Fibroblast of peridontal ligament (primary cell): ENCODE data around the gene NEURL1B.

ENCODE experiments used
- DNase-seq: peaks from one replicate; pipeline ENCODE4 v3.0.0-alpha.2; 2010; ENCODE audit errors: extremely low read depth

The NEURL1B gene

DNA sequence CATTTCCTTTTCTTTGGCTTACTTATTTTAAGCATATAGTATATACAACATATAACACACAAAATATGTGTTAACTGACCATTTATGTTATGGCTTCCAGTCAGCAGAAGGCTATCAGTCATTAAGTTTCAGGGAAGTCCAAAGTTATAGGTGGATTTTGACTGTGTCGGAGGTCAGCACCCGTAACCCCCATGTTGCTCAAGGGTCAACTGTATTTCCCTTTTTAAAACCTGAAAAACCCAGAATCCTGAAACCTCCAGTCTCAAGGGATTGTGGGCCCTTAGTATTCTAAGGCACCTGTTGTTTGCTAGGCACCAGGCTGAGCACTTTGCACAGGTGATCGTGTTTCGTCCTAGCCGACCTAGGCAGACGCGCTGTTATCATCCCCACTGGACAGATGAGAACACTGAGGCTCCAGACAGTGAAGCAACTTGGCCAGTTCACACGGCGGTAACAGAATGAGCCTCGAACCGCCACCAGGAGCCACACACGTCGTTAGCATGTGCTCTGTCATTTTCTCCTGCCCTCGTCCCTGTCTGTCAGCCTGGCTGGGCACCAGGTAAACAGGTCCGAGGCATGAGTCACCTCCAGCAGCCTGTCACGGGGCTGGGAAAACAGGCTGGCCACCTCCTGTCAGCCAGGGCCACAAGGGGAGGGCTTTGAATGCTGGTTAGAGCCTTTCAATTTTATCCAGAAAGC lies 90.1 kb downstream of the NEURL1B start:
- DNase-seq = no peak

DNA sequence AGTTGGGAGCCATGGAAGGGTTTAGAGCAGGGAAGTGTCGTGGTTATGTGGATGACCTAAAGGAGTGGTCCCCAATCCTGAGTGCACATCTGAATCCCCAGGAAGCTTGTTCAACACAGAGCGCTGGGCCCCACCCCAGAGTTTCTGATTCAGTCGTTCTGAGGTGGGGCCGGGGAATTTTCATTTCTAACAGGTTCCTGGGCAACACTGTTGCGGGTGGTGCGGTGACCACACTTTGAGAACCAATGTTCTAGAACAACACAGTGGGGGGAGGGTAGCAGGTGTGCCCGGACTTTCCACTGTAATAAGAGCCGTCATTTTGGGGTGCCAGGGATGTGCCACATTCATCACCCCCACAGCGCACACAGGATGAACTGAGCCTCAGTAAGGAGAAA lies 90.6 kb downstream of the NEURL1B start:
- DNase-seq = no peak

DNA sequence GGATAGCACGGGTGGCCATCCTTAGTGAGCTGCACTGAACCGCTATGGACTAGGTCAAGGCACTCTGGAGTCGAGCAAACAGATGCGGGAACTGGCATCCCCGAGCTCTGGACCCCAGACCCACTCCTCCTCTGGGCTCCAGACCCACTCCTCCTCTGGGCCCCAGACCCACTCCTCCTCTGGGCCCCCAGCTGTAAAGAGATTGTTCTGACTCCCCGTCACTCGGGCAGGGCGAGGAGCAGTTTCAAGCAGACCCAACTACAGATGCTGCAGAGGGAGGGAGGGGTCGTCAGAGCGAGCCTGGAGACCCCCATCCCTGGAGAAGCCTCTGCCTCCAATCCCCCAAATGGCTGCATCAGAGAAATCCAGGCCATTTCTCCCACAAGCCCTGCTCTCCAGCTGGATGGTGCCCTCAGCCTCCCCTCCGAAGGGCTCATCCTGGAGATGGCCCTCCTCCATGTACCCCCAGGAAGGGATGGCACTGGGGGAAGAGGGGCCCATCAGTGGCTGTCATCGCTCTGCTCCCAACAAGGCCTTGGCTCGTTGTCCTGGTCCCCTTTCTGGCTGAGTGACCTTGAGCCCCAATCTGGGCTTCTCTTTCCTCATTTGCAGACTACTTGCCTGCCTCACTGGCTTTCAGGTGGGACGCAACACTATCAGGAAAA lies 91.3 kb downstream of the NEURL1B start:
- no peak for DNase-seq

DNA sequence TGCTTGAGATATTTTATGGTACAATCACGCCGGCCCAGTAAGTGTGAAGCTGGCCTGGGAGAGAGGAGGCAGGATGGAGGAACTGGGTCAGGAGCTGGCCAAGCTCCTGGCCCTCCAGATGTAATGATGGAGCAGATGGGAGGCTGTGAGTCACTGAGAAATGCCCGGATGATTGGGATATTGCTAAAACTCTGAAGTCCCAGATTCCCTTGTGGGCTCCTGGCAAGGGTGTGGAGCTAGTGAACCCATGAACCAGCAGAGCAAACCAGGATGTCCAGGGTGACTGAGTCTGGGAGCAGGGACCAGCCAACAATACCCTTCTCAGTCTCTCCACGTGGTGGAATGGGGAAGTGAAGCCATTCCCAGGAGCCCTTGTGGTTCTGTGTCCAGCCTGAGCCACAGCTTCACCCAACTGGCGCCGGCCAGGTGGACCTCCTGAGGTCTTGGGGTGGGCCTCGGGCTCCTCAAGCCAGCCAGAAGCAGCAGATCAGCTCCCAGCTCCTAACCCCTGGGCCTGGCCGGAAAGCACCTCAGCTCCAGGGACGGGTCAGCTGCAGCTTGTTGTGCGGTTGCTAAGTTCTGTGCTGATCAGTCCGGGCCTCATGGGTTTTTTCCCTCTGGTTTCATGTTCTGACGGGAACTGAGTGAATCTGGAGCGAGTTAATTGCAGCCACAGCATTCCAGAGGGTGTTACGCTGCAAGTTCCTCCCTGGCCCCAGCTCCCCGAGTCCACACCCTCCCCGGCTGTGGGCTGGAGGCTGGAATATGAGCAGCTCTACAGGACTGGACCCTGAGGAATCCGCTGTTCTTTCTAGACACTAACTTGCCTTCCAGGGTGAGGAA lies 92.3 kb downstream of the NEURL1B start:
- peak; percentile 100 for DNase-seq

GRCh38 chr5:172733974-172734346 lies 92.9 kb downstream of the NEURL1B start:
- no peak for DNase-seq

DNA sequence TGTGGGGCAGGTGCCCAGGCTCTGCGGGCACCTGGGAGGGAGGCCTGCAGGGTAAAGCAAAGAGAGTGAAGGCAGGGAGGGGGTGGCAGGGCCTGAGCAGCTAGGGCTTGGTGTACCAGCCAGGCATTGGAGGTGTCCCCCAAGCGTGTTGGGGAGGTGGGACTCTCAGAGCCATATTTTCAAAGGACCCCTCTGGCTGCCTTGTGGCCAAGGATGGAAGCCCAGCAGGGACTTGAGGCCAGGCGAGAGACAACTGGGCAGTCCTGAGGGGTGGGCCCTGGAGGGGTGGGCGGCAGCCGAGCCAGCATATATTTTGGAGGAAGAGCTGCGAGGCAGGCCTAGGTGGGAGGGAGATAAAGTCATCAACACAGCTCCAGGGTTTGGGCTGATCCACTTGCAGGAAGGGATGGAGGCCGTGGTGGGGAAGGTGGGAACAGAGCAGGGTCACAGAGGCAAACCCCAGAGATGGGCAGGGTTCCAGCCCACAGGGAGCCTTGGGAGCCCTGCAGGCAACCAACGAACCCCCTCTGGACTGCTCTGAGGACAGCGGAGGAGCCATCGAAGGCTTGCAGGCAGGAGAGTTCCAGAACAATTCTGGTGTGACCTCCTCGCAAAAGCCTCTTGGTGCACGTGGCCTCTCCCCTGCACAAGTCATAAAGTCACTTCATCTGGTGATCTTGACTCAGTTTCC lies 94.2 kb downstream of the NEURL1B start:
- no peak for DNase-seq

DNA sequence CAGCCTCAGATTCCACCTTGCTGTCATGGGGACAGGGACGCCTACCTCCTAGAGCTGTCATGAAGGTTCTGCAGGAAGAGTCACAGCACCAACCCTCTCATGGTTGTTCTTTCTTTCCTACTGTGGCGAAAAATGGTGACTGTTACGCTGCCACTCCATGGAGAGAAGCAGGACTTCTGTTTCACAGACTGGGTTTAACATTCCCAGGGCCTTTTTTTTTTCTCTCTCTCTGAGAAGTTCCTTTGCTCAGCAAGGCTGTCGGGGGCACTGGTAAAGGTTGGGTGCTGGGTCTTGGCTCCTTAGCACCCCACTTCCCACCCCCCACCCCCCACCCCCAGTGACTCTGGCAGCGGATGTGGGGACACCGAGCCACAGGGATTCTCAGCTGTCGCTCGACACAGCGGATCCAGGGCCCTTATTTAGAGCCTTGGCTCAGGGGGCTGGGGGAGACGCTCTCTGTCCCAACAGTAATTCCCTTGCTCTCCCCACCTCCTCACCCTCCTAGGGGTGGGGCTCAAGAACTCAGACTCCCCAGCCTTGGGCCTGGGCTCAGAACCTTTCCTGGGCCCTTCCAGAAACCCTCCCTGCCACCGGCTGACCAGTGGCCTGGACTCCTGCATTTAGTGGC lies 95.6 kb downstream of the NEURL1B start:
- no peak for DNase-seq

DNA sequence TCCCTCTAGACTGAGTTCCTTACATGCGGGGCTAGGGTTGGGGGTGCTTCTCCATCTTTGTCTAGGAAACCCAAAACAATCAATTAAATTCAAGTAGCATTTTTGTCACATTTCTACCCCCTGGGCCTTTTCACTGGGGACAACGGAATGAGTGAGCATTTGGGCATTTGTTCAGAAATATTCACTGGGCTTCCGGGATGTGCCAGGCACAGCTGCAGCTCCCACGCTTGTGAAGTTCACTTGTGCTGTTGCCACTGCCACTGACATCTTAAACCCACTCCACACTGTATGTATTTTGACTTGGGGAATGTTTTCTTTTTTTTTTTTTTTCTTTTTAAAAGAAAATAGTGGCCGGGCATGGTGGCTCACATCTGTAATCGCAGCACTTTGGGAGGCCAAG lies 98.3 kb downstream of the NEURL1B start:
- no peak for DNase-seq

DNA sequence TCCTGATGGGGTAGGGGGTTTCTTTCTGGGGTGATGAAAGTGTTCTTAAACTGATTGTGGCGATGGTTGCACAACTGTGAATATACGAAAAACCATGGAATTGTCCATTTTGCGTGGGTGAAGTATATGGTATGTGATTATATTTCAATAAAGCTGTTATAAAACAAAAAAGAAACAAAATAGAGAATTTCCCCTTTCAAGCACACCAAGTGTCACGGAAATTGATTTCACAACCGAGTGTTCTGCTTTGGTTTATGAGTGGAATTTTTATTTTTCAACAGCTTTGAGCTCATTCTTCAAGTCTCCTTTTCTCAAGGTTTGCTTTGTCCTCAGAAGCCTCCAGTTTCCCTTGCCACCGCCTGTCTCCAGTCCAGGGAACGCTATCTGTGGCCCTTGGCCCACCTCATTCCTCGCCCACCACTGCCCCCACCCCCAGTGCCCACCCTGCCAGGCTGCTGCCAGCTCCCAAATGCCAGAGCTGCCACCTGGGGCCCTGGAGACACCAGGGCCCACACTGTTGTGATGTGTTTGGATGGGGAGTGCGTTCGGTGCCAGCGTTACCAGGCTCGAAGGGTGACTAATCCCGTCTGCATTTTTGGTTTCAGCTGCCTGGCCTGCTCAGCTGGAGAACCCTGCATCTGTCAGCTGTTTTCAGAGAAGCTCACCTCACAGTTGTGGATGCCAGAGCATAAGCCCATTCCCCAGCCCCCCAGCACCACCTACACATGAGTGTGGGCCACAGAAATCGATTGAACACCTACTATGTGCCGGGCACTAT lies 99.6 kb downstream of the NEURL1B start:
- DNase-seq = peak; percentile 95
